HG03135 (cell line): ENCODE results near the gene FSD1.
"Not testable (repeated sequence)": the region's sequence is repeated elsewhere in the genome, so short reads cannot be mapped to it uniquely, and the experiment has no call there.

Experiments used
- ATAC-seq: cut with Tn5 transposase; IDR thresholded peaks from one replicate; pipeline ENCODE4 v1.9.1; 2021; ENCODE audit warnings: mild to moderate bottlenecking, moderate library complexity; ENCODE audit not compliant: unreplicated experiment

Gene FSD1

GRCh38 chr19:4313847-4314490, 9.6 kb downstream of the FSD1 start:
- ATAC-seq = no peak

GRCh38 chr19:4316956-4317355, 12.6 kb downstream of the FSD1 start:
- no peak for ATAC-seq

GRCh38 chr19:4318460-4318859, 14.1 kb downstream of the FSD1 start:
- no peak for ATAC-seq

DNA sequence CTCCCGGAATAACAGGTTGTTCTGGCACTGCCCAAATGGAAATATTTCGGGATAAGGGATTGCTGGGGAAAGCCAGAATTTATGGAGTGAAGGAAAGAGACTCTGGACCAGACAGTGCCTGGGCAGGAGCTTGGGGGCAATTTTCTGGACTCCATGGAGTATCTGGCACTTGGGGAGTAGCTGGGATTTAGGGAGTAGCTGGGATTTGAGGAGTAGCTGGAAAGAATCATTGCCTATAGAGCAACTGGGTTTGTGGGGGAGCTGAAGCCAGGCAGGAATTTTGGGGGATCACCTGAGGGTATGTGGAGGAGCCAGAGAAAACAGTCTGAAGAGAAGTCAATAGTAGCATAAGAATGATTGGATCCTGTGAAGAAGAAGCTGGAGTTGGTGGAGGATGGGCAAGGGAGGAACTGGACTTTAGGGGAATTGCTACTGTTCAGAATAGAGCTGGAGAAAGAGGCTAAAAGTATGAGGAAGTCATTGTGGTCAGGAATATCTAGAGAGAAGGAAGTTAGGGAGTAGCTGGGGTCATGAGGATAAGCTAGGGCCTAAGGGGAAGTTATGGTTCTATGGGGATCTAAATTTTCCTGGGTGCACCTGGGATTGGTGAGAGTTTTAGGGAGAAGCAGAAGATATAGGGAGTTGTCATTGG, 14.8 kb downstream of the FSD1 start:
- ATAC-seq = no peak

- ATAC-seq = no peak
Measured at GRCh38 chr19:4320419-4320818, 16.0 kb downstream of the FSD1 start.

DNA sequence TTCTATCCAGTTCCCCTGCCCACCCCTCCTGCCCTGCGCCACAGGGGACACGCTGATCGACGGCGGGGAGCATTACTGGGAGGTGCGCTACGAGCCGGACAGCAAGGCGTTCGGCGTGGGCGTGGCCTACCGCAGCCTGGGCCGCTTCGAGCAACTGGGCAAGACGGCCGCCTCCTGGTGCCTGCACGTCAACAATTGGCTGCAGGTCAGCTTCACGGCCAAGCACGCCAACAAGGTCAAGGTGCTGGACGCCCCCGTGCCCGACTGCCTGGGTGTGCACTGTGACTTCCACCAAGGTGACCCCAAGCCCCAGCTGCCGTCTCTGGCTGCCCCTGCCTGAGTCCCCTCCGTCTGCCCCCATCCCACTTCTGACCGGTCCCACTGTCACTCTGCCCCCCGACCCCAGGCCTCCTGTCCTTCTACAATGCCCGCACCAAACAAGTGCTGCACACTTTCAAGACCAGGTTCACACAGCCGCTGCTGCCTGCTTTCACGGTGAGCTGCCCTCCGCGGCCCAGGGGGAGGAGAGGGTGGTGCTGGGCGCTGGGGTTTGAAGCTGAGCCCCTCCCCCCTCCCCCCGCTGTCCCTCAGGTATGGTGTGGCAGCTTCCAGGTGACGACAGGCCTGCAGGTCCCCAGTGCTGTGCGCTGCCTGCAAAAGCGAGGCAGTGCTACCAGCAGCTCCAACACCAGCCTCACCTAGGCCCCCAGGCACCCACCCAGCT, 18.7 kb downstream of the FSD1 start:
- no peak for ATAC-seq

GRCh38 chr19:4323692-4324091, 19.3 kb downstream of the FSD1 start:
- ATAC-seq = no peak

- no peak for ATAC-seq
Measured at GRCh38 chr19:4324228-4324627, 19.8 kb downstream of the FSD1 start.

DNA sequence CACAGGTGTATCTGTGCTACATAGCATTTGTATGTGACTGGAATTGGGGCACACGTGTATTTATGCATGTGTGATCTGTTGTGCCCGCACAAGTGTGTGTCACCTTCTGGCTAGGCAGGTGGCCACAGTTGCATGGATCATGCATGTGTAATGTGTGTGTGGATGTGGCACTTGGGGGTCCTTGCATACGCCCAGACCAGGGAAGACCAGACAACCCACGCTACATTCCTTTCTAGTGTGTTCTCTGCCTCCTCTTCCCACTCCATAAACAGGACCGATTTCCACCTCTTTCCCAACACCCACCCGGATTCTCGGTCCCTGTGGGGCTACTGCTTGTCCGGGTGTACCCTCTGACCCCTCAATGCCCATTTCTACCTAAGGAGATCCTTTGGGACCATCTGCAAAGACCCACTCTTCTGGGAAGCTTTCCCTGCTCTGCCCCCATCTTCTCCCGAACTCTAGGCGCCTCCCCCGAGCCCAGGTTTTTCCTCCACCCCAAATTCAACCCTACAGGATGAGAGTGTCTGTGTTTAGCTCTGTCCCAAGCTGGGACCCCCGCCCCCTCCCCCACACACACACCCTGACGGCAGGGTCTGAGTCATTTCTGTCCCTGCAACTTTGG, 21.9 kb downstream of the FSD1 start:
- no peak for ATAC-seq

GRCh38 chr19:4326837-4327251, 22.4 kb downstream of the FSD1 start:
- ATAC-seq = no peak

DNA sequence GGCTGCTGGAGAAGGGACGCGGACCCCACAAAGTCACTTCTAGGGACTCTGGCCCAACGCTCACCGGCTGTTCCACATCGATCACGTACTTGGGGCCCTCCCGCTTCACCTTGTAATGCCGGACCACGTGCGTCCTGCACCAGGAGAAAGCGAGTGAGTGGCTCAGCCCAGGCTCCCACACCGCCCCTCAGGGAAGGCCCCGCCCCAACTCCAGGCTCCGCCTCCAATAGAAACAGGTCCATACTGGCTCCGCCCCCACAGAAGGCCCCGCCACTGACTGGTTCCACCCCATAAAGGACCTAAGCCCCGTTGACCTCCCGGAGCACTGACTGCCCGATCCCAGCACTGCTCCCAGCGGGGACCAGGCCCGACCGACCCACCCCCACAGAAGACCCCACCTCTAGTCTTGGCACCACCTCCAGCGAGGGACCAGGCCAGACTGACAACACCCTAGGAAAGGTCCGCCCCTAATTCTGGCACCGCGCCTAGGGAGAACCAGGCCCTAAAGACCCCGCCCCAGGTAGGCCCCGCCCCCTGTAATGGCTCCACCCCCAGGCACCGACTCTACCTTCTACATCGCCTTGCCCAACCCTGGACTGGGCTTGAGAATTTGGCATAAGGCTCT, 23.0 kb downstream of the FSD1 start:
- ATAC-seq = no peak

- peak; percentile 3 for ATAC-seq
Measured at GRCh38 chr19:4327877-4328242, 23.5 kb downstream of the FSD1 start.

- ATAC-seq = peak; percentile 55
Measured at GRCh38 chr19:4328243-4328990, 24.0 kb downstream of the FSD1 start.

- not testable (repeated sequence) for ATAC-seq
Measured at GRCh38 chr19:4328991-4329681, 24.7 kb downstream of the FSD1 start.

- no peak for ATAC-seq
Measured at GRCh38 chr19:4329858-4330257, 25.5 kb downstream of the FSD1 start.

GRCh38 chr19:4334929-4335570, 30.7 kb downstream of the FSD1 start:
- no peak for ATAC-seq

DNA sequence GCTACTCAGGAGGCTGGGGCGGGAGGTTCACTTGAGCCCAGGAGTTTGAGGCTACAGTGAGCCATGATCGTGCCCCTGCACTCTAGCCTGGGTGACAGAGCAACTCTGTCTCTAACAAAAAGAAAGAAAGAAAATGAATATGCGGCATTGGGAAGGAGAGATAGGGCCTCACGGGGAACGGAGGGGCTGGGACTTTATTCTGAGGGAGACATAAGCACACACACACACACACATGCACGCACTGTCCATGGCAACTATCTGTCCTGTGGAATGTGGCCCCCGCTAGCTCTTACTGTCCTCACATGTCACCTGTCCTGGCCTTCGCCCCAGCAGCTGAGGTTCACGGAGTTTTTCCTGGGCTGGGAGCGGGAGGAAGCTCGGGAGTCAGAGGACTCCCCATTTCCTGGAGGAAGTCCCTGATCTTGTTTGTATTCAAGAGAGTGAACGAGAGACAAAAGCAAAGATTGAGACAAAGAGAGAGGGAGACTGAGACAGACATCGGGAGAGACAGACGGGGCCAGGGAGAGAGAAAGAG, 33.6 kb downstream of the FSD1 start:
- ATAC-seq = no peak

DNA sequence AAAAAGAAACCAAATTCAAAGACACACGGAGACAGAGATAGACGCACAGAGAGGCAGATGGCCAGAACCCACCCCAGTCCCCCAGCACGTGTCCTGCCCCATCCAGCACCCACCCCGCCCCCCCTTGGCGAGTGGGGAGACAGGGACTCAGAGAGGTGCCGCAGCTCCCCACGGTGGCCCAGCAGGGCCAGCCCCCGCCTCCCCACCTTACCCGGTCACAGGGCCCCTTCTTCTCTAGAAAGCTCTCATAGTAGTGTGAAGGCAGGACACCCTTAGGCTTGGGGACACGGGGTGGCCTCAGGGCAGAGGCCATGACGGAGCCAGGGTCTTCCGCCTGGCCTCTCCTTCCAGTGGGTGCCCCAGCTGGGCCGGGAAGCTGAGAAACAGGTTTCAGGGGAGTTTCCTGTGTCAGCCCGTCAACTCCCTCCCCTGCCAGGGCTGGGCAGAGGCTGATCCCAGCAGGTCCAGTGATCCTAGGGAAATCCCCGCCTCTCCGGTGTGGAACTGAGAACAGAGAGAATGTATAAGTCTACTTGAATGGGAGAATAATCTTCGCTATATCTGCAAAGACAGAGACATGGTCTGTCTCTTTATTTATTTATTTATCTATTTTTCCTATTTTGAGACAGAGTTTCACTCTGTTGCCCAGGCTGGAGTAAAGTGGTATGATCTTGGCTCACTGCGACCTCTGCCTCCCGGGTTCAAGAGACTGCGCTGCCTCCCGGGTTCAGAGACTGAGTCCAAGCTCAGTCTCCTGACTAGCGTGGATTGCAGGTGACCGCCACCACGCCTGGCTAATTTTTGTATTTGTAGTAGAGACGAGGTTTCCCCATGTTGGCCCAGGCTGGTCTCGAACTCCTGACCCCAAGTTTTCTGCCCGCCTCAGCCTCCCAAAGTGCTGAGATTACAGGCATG, 34.3 kb downstream of the FSD1 start, which contains the start of gene STAP2:
TSS of gene STAP2 (minus strand) at position 387 of the 915 bp plus-strand sequence. CDS start at position 313, 74 bp downstream.
- no peak for ATAC-seq
